Chondrocyte (in vitro differentiated cells): Measurements from ENCODE around the gene RINT1. TPM values are rescaled to one million over a fixed set of nuclear protein-coding genes. Genes with fewer than 3 reads are reported as not detected.

Source experiments
- DNase-seq: peaks from one replicate; pipeline ENCODE4 v3.0.0; 2021; ENCODE audit warnings: mixed read lengths, low spot score
- H3K27ac Mint-ChIP-seq: one replicate; pipeline ENCODE4 v1.8.0; 2021; ENCODE audit warnings: mild to moderate bottlenecking, moderate library complexity, mixed read lengths; ENCODE audit not compliant: unreplicated experiment
- H3K27me3 Mint-ChIP-seq: 2 replicates; pipeline ENCODE4 v1.8.0; 2021; ENCODE audit warnings: low read depth, mixed read lengths
- H3K36me3 Mint-ChIP-seq: 2 replicates; pipeline ENCODE4 v1.8.0; 2021; ENCODE audit warnings: low read depth, mixed read lengths
- H3K4me1 Mint-ChIP-seq: 2 replicates; pipeline ENCODE4 v1.8.0; 2021; ENCODE audit warnings: low read depth, mild to moderate bottlenecking, mixed read lengths
- H3K4me3 Mint-ChIP-seq: one replicate; pipeline ENCODE4 v1.8.0; 2021; ENCODE audit warnings: mild to moderate bottlenecking, moderate library complexity, mixed read lengths; ENCODE audit not compliant: unreplicated experiment
- H3K9me3 Mint-ChIP-seq: 2 replicates; pipeline ENCODE4 v1.8.0; 2021; ENCODE audit warnings: low read depth, mixed read lengths
- total RNA-seq: library from RNA; stranded (reverse); gene quantifications from 3 replicates; pipeline ENCODE4 v1.2.1, GENCODE V29; 2021
- TF ChIP-seq, protein P1 (sequence below): fragments of 200-600 bp; sonication (generic); IDR thresholded peaks from 2 replicates; pipeline ENCODE4 v1.5.0; 2021; ENCODE audit warnings: antibody characterized with exemption, mild to moderate bottlenecking, moderate library complexity

The RINT1 gene
- total RNA-seq, 1 donor from 2014 or later, result 18.0 TPM

- Mint-ChIP-seq H3K4me3 (no peak overlapping the region), H3K4me1 (peaks cover 11% of the 10 kb centered on the region), H3K27me3 (no peaks in the 10 kb centered on the region), H3K36me3 (no peaks in the 10 kb centered on the region), H3K9me3 (no peaks in the 10 kb centered on the region), H3K27ac (no peak overlapping the region)
- TF ChIP-seq, protein P1, sequence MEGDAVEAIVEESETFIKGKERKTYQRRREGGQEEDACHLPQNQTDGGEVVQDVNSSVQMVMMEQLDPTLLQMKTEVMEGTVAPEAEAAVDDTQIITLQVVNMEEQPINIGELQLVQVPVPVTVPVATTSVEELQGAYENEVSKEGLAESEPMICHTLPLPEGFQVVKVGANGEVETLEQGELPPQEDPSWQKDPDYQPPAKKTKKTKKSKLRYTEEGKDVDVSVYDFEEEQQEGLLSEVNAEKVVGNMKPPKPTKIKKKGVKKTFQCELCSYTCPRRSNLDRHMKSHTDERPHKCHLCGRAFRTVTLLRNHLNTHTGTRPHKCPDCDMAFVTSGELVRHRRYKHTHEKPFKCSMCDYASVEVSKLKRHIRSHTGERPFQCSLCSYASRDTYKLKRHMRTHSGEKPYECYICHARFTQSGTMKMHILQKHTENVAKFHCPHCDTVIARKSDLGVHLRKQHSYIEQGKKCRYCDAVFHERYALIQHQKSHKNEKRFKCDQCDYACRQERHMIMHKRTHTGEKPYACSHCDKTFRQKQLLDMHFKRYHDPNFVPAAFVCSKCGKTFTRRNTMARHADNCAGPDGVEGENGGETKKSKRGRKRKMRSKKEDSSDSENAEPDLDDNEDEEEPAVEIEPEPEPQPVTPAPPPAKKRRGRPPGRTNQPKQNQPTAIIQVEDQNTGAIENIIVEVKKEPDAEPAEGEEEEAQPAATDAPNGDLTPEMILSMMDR, result no peak
- DNase-seq, result no peak
These were observed 45.2 kb downstream of the RINT1 start for GRCh38 chr7:105577251-105577650.

GRCh38 chr7:105578496-105578895 lies 46.5 kb downstream of the RINT1 start:
- no peak for DNase-seq
- H3K27ac Mint-ChIP-seq, result no peak overlapping the region
- H3K4me3 Mint-ChIP-seq, result no peak overlapping the region
- H3K36me3 Mint-ChIP-seq, result no peaks in the 10 kb centered on the region
- H3K9me3 Mint-ChIP-seq, result no peaks in the 10 kb centered on the region
- TF ChIP-seq, protein P1, result no peak
- no peaks in the 10 kb centered on the region for H3K27me3 Mint-ChIP-seq
- H3K4me1 Mint-ChIP-seq, result peaks cover 11% of the 10 kb centered on the region

- Mint-ChIP-seq H3K27ac (no peak overlapping the region), H3K4me3 (no peak overlapping the region), H3K4me1 (peaks cover 11% of the 10 kb centered on the region), H3K36me3 (no peaks in the 10 kb centered on the region), H3K9me3 (peaks cover 5% of the 10 kb centered on the region), H3K27me3 (no peaks in the 10 kb centered on the region)
- TF ChIP-seq, protein P1, result peak; percentile 31
- DNase-seq, result no peak
These were observed 48.2 kb downstream of the RINT1 start for GRCh38 chr7:105580022-105580740.

GRCh38 chr7:105581066-105581811 lies 49.2 kb downstream of the RINT1 start, which contains the start of gene EFCAB10:
Gene EFCAB10, minus strand, starts transcription at chr7:105581493. Its CDS starts 30 bp downstream, at chr7:105581463.
- DNase-seq, result no peak
- Mint-ChIP-seq H3K4me1 (peaks cover 11% of the 10 kb centered on the region), H3K36me3 (no peaks in the 10 kb centered on the region), H3K4me3 (peak within 1 kb of the TSS; percentile 72), H3K27ac (no peak within 1 kb of the TSS), H3K27me3 (no peaks in the 10 kb centered on the region), H3K9me3 (peaks cover 5% of the 10 kb centered on the region)
- TF ChIP-seq, protein P1, result no peak

GRCh38 chr7:105583061-105583460 lies 51.1 kb downstream of the RINT1 start:
- H3K4me3 Mint-ChIP-seq, result no peak overlapping the region
- no peaks in the 10 kb centered on the region for H3K36me3 Mint-ChIP-seq

More at GRCh38 chr7:105583061-105583460, 51.1 kb downstream of the RINT1 start:
- no peaks in the 10 kb centered on the region for H3K27me3 Mint-ChIP-seq
- no peak overlapping the region for H3K27ac Mint-ChIP-seq
- DNase-seq, result no peak
- peaks cover 5% of the 10 kb centered on the region for H3K9me3 Mint-ChIP-seq
- peaks cover 11% of the 10 kb centered on the region for H3K4me1 Mint-ChIP-seq
- TF ChIP-seq, protein P1, result no peak
